GM10248 (cell line): ENCODE data around the gene GKAP1.
"Not testable (repeated sequence)": the region's sequence is repeated elsewhere in the genome, so short reads cannot be mapped to it uniquely, and the experiment has no call there.

ENCODE experiments used
- CTCF ChIA-PET: fragments of 300-600 bp; sonication (Branson Sonifier 250); formaldehyde crosslinking; extraction: SDS; loops from one replicate; lab custom pipeline; 2021; ENCODE audit warnings: antibody characterized with exemption; lab: Yijun Ruan, JAX
- POLR2A ChIA-PET: fragments of 350-650 bp; sonication (Branson Sonifier 250); formaldehyde crosslinking; extraction: SDS; loops from one replicate; lab custom pipeline; 2020; ENCODE audit warnings: antibody characterized with exemption; lab: Yijun Ruan, JAX
- DNase-seq: peaks from one replicate; pipeline ENCODE4 v3.0.0; 2012; ENCODE audit errors: extremely low spot score
- TF ChIP-seq, protein P1 (sequence below): IDR thresholded peaks from 2 replicates; pipeline ENCODE4 v1.5.1; 2012; ENCODE audit warnings: mild to moderate bottlenecking, low read depth; ENCODE audit errors: extremely low read depth, missing control alignments, control extremely low read depth

Gene GKAP1

DNA sequence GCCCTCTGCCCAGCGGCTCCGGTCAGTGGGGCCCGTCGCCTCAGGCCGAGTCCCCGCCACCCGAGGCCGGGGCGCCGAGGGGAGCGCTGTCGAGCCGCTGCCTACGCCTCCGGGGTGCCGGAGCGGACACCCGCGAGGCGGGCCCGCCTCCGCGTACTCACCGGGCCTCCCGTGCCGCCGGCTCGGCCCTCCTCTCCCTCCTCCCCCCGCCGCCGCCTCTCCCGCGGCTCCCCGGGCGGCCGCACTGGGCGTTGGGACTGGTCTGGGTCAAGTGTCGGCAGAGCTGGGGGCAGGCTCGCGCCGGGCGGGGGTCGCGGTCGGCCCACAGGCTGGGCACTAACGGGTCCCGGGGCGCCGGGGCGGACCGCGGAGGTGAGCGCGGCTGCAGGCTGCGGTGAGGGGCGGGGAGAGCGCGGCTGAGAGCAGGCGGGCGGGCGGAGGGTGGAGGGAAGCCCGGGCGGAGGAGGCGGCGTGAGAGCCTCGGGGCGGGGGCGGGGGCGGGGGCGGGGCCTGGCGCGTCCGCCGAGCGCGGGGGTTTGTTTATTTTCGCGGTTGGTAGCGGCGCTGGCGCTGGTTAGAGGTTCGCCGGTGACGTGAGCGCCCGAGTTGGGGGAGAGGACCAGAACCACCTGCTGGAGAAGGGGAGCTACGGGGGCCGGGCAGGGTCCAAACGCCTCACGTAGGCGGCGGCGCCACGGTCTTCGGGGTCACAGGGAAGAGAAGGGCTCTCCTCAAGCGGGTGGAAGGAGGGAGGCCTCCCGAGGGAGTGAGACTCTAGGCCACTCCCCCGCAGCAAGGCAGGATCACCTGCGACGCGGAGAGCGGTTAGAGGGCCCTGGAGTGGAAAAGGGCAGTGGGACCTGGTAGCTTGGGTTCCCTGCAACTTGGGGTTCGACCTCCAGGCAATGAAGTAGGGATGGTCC is at the start of gene GKAP1:
Gene GKAP1, minus strand, starts transcription at position 414 of the 923 bp plus-strand sequence. CDS start 11,252 bp downstream, outside the sequence.
- TF ChIP-seq, protein P1, sequence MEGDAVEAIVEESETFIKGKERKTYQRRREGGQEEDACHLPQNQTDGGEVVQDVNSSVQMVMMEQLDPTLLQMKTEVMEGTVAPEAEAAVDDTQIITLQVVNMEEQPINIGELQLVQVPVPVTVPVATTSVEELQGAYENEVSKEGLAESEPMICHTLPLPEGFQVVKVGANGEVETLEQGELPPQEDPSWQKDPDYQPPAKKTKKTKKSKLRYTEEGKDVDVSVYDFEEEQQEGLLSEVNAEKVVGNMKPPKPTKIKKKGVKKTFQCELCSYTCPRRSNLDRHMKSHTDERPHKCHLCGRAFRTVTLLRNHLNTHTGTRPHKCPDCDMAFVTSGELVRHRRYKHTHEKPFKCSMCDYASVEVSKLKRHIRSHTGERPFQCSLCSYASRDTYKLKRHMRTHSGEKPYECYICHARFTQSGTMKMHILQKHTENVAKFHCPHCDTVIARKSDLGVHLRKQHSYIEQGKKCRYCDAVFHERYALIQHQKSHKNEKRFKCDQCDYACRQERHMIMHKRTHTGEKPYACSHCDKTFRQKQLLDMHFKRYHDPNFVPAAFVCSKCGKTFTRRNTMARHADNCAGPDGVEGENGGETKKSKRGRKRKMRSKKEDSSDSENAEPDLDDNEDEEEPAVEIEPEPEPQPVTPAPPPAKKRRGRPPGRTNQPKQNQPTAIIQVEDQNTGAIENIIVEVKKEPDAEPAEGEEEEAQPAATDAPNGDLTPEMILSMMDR = peak; percentile 40
- DNase-seq = peak; percentile 78
- POLR2A ChIA-PET, CTCF ChIA-PET: not testable (repeated sequence)

DNA sequence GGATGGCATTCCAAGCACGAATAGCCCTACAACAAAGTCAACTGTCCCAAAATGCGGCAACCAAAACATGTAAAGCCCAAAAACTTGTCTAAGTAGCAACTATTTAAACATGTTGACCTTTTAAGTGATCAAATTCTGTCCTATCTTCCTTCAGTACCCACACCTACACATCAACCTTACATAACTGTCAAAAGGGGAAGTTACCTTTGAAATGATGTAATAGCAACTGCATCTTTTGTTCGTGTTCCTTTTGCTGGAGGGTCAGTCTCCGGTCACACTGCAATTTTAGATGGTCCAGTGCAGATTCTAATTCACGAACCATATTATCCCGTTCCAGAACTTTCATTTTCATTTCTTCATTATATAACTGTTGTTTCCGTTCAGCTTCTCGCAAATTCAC is 32.3 kb upstream of the GKAP1 start:
- POLR2A ChIA-PET, CTCF ChIA-PET: not testable (repeated sequence)
- peak; percentile 24 for DNase-seq

DNA sequence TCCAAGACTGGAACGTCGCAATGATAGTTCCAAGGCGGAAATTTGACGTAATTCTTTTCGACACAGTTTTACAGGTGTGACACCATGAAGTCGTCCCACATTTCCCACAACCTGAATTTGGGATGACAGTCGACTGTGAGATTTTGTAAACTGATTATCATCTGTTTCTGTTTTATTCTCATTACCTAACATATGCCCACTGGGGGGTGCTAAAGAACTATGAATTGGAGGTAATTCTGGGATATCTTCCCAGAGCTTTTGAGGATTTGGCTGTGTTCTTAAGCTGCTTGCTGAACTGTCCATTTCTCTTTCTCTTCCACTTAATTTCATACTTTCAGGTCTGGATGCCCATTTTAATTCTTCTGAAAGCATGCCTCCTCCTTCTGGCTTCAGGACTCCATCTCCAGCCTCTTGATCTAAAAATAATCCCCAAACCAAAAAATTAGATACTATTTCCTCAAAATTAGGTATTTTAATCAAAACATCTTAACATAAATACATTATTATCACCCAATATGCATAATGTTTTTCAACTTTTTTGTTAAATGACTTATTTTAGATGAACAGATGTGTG is 19.6 kb upstream of the GKAP1 start:
- DNase-seq, CTCF ChIA-PET, POLR2A ChIA-PET: not testable (repeated sequence)

DNA sequence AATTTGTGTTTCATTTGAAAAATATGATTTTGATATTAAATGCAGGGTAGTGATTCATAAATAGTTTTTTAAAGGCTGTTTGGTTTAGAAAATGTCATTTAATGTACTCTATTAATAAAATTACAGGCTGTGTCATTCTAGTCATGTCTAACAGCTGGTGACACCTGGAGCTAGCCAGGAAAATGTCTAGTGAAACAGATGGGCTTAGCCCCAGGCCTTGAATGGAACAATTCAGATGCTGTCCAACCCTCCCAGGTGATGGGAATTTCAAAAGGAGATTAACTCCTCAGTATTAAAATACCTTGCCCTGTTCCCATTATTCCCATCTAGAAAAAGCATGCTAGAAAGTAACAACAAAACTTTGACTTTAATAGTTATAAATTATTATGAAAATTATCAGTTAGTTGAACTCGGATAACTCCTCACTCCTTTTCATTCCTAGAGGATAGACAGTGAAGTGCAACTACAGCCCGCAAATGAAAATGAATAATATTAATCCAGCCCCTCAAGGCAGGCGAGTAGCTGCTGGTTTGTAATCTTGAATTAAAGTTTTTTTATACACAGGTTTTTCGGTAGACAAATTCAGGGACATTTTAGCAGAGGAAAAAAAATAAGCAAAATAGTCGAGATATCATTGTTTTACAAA is 13.0 kb upstream of the GKAP1 start:
- POLR2A ChIA-PET, CTCF ChIA-PET, DNase-seq: not testable (repeated sequence)

DNA sequence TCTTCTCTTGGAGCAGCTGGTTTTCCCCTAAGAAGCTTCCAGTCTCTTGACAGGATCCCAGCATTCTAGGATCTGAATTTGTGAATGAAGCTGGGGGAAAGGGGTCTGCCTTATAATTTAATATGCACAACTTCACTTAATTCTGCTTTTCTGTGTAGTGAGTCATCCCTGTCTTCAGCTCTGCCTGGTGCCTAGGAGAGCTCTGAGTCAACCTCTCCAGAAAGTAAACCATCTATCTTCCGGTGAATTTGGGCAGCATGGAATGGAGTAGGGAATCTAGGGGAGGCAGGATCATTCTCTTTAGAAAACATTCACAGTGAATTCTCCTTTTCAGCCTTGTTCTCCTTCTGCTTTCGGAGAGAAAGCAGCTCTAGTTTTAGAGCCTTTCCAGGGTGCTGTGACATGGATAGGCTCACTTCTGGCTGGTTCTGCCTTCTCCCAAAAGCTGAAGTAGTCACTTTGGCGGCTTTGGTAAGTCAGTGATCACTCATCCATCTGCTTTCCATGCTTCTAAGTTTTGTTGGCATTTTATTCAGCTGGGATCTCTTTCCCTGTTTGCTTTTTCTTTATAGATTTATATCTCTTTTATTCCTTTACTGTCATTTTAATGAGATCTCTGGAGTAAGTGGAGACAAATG is 7.5 kb upstream of the GKAP1 start:
- DNase-seq, POLR2A ChIA-PET, CTCF ChIA-PET: not testable (repeated sequence)

DNA sequence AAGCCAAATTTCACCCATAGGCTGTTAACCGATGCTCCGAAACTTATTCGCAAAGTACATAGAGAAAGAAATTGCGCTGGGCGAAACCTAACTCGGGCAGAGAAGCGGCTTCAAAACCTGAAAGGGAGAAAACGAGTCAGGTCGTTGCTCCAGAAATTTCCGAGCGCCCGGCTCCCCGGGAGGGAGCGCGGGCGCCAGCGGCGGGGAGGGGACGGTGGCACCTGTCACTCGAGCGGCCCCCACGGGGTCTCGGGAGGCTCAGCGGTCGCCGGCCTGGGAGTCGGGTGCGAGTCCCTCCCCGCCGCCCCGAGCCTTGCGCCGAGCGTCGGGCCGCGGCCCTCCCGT is 586 bp downstream of the GKAP1 start:
- POLR2A ChIA-PET, DNase-seq, CTCF ChIA-PET: not testable (repeated sequence)

DNA sequence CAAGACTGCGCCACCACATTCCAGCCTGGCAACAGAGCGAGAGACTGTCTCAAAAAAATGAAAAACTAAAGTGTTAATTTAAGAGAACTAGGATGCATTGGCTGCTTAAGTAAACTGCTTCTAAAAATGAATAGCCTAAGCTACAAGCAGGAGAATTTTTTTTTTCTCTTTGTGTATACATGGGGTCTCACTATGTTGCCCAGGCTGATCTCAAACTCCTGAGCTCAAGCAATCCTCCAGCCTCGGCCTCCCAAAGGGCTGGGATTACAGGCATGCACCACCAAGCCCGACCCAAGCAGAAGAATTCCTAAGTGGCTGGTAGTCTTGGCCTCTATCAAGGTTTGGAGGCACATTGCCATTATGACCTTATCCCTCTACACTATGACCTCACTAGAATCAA is 2.4 kb downstream of the GKAP1 start:
- DNase-seq, POLR2A ChIA-PET: not testable (repeated sequence)
- CTCF ChIA-PET = interaction anchor here (0.7 kb wide), 1 partner anchor 480 kb away, joined by 3 read pairs; no protein-coding TSS in a partner anchor

DNA sequence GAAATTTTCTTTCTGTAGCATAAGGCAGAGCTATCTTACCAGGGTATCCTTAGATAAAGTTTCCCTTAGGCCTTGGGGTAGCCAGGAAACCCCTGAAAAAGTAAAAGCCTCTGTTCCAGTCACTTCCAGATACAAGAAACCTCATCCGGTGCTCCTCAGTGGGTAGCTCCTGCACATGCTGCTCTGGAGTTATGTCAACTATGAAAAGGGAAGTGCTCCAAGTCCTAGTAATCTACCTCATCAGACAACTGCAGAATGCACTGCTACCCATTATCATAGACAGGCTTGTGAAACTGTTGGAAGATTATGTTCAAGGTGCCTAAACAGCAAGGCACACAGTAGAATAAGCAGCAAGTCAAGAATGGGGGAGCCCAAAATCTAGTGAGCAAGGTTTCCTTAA is 8.4 kb downstream of the GKAP1 start:
- POLR2A ChIA-PET, DNase-seq, CTCF ChIA-PET: not testable (repeated sequence)

DNA sequence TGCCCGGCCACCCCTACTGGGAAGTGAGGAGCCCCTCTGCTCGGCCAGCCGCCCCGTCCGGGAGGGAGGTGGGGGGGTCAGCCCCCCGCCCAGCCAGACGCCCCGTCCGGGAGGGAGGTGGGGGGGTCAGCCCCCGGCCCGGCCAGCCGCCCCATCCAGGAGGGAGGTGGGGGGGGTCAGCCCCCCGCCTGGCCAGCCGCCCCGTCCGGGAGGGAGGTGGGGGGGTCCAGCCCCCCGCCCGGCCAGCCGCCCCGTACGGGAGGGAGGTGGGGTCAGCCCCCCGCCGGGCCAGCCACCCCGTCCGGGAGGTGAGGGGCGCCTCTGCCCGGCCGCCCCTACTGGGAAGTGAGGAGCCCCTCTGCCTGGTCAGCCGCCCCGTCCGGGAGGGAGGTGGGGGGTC is 13.1 kb downstream of the GKAP1 start:
- DNase-seq, POLR2A ChIA-PET, CTCF ChIA-PET: not testable (repeated sequence)

DNA sequence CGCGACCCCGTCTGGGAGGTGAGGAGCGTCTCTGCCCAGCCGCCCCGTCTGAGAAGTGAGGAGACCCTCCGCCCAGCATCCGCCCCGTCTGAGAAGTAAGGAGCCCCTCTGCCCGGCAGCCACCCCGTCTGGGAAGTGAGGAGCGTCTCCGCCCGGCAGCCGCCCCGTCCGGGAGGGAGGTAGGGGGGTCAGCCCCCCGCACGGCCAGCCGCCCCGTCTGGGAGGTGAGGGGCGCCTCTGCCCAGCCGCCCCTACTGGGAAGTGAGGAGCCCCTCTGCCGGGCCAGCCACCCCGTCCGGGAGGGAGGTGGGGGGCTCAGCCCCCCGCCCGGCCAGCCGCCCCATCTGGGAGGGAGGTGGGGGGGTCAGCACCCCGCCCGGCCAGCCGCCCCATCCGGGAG is 13.6 kb downstream of the GKAP1 start:
- CTCF ChIA-PET, POLR2A ChIA-PET, DNase-seq: not testable (repeated sequence)

DNA sequence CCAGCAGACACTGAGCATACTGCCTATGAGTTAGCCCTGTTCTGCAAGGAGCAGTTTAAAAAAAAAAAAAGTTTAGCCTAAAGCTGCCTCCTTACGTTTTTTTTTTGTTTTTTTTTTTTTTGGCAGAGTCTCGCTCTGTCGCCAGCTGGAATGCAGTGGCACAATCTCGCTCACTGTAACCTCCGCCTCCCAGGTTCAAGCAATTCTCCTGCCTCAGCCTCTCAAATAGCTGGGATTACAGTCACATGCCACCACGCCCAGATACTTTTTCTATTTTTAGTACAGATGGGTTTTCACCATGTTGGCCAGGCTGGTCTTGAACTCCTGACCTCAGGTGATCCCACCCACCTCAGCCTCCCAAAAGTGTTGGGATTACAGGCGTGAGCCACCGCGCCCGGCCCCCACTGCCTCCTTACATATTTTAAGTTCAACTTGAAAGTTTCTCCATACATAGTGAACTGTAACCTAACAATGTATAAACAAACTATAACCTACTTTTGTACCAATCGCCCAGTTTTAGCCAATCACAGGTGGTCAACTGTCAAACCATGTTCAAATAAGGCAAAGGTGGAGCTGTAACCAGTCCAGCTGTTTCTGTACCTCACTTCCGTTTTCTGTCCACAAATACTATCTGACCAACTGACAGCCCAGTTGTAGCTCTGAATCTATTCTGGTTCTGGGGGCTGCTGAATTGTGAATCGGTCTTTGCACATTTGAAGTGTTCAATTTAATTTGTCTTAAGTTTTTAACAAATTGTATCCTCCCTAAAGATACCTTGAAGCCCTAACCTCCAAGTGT is 17.1 kb downstream of the GKAP1 start:
- CTCF ChIA-PET = interaction anchor here (1.4 kb wide), 1 partner anchor 11 kb away, joined by 3 read pairs; no protein-coding TSS in a partner anchor
- POLR2A ChIA-PET = no interaction called here
- TF ChIP-seq, protein P1 = no peak
- no peak for DNase-seq
